T-helper 2 cell (primary cell): ENCODE results near the gene TMEM179B.
A peak's percentile ranks its signal among the peaks of the same experiment; 100 is the strongest.
"Not testable (repeated sequence)": the region's sequence is repeated elsewhere in the genome, so short reads cannot be mapped to it uniquely, and the experiment has no call there.

ENCODE experiments used
- DNase-seq, 5 experiments: peaks; one replicate each; pipeline versions ENCODE4 v3.0.0 to v3.0.0-alpha.2; 2012 to 2022
- total RNA-seq, 2 donors: gene quantifications; one replicate each; lab custom pipeline; 2026; lab: John Stamatoyannopoulos, UW

Gene TMEM179B
- total RNA-seq = 11.2 to 21.3 reads per million in 2 donors

- DNase-seq = peak; percentile 84 to 98 (median 96)
These were observed at the start of gene TMEM179B for GRCh38 chr11:62787005-62787759. TSS of gene TMEM179B (plus strand) at chr11:62787402. CDS start at chr11:62787432, 30 bp downstream.

- DNase-seq = no peak
These were observed 39.6 kb upstream of the TMEM179B start for GRCh38 chr11:62747475-62748160.

- DNase-seq = not testable (repeated sequence)
These were observed 37.3 kb upstream of the TMEM179B start for GRCh38 chr11:62749931-62750330.

- no peak for DNase-seq
These were observed 34.9 kb upstream of the TMEM179B start for GRCh38 chr11:62752177-62752785.

- DNase-seq = no peak
These were observed 34.0 kb upstream of the TMEM179B start for GRCh38 chr11:62752994-62753735.

- peak; percentile 91 to 100 (median 95) for DNase-seq
These were observed 33.2 kb upstream of the TMEM179B start, which contains the start of gene ZBTB3 for GRCh38 chr11:62753736-62754603. TSS of gene ZBTB3 (minus strand) at chr11:62754160. CDS start at chr11:62753664, 496 bp downstream.

GRCh38 chr11:62755086-62755615 lies 32.1 kb upstream of the TMEM179B start:
- no peak for DNase-seq

- DNase-seq = no peak
These were observed 29.1 kb upstream of the TMEM179B start for GRCh38 chr11:62757846-62758788.

GRCh38 chr11:62760867-62761227 lies 26.4 kb upstream of the TMEM179B start:
- DNase-seq = not testable (repeated sequence)

GRCh38 chr11:62770778-62771143 lies 16.4 kb upstream of the TMEM179B start:
- no peak for DNase-seq

GRCh38 chr11:62771144-62772021 lies 15.8 kb upstream of the TMEM179B start, which contains the start of gene TAF6L:
TSS of gene TAF6L (plus strand) at chr11:62771396. CDS start at chr11:62775784, 4,388 bp downstream.
- DNase-seq = peak; percentile 82 to 95 (median 87)

- no peak for DNase-seq
These were observed 12.8 kb upstream of the TMEM179B start for GRCh38 chr11:62774407-62774806.

GRCh38 chr11:62775646-62776045 lies 11.6 kb upstream of the TMEM179B start:
- DNase-seq = no peak

GRCh38 chr11:62777389-62777788 lies 9.8 kb upstream of the TMEM179B start:
- no peak for DNase-seq

GRCh38 chr11:62778441-62778840 lies 8.8 kb upstream of the TMEM179B start:
- DNase-seq = no peak

GRCh38 chr11:62782753-62783152 lies 4.4 kb upstream of the TMEM179B start:
- DNase-seq = no peak

- DNase-seq = peak; percentile 71 to 84 (median 77)
These were observed 741 bp upstream of the TMEM179B start for GRCh38 chr11:62786318-62787004.

GRCh38 chr11:62788991-62789390 lies 1.8 kb downstream of the TMEM179B start:
- no peak for DNase-seq
